Activated CD4-positive, alpha-beta T cell treated with anti-CD3 and anti-CD28 coated beads, Interleukin-2, amount 50 U/mL, for 24 hours (primary cell): ENCODE measurements around the gene ANKRD16.
A peak's percentile ranks its signal among the peaks of the same experiment; 100 is the strongest.
"Not testable (repeated sequence)": the region's sequence is repeated elsewhere in the genome, so short reads cannot be mapped to it uniquely, and the experiment has no call there.

ENCODE experiments used
- DNase-seq, 2 donors: peaks; one replicate each; pipeline ENCODE4 v3.0.0-alpha.2; 2020; ENCODE audit warnings: low read depth in 1 of 2, low spot score in 1 of 2

ANKRD16 gene

DNA sequence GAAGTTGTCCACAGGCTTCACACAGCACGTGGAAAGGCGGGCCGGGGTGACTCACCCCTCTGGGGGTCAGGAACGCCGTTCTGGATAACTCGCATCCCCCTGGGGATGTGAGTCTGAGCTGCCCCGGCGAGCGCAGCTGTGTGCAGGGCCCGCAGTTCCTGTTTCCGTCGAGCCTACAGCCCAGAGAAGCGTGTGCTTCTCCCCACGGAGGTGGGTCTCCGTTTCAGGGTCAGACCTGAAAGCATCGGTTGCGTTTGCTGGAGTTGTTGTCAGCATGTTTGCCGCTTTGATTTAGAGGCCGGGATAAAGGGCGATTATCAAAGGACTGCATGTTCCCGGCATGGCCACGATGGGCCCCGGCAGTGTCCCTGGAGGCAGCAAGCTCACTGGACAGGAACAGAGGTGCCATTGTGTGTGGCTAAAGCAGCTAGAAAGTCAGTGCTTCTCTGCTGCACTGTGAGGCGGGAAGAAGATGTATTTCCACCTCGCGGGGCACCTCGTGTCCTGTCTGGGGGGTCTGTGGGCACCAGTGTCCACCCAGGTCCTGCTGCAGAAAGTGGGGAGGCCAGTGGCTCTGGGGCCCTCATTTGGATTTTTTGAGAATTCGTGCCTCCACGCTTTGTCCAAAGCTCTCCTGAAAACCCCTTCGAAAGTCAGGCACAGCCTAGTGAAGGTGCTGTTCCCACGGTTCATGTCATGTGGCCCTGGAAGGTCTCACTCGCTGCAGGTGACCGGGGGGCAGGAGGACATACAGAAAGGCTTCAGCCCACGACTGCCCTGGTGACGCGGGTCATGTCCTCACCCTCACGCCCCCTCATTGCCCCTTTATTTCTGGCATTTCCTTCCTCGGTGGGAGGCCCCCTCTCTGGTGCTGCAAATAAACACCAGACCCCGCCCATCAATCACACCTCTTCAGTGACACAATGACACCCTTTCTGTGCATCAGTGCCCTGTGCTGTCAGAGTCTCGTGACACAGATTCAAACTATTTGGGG is 49.1 kb downstream of the ANKRD16 start:
- no peak for DNase-seq

DNA sequence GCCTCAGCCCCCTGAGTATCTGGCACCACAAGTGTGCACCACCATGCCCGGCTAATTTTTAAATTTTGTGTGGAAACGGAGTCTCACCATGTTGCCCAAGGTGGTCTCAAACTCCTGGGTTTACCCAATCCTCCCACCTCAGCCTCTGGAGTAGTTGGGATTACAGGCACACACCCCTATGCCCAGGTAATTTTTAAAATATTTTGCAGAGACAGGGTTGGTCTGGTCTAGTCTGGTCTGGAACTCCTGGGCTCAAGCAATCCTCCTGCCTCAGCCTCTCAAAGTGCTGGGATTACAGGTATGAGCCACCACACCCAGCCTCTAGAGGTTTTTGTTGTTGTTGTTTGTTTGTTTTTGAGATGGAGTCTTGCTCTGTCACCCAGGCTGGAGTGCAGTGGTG is 53.5 kb downstream of the ANKRD16 start:
- DNase-seq = not testable (repeated sequence)

DNA sequence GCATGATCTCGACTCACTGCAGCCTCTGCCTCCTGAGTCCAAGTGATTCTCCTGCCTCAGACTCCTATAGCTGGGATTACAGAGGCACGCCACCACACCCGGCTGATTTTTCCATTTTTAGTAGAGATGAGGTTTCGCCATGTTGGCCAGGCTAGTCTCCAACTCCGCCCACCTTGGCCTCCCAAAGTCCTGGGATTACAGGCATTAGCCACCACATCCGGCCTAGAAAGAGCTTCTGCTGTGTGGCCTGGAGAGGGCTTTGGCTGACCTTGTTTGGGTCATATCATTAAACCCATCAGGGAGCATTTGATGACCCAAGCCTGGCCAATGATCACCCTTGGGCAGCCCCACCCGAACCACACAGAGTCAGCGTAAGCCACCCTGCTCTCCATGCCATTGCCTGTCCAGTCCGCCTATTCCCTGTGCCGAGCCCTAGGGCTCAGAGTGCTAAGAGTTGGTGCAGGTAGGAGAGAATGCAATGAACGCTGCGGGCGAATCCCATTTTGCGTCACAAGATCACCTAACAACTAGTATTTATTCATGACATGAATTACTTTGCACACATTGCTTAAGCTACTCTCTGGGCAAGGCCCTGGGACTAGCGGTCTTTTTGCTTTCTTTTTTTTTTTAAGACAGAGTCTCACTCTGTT is 54.1 kb downstream of the ANKRD16 start:
- no peak for DNase-seq

- DNase-seq = no peak
Measured at GRCh38 chr10:5833814-5834213, 55.9 kb downstream of the ANKRD16 start.

DNA sequence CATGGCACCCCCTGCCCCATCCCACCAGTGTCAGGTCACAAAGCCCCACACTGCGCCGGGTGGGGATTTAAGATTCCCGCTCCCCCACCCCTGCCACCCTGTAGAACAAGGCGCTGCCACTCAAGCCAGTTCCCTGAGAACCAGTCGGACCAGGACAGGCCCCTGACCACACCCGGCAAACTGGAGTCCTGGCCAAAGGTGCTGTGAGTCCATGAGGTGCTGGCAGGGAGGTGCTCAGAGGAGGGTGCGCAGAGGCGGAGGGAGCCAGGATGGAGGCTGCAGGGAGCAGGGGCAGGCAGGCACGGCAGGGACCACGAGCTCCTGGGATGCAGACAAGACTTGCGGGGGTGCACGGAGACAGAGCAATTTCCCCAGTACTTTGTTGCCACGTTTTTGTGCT is 56.7 kb downstream of the ANKRD16 start:
- DNase-seq = no peak

DNA sequence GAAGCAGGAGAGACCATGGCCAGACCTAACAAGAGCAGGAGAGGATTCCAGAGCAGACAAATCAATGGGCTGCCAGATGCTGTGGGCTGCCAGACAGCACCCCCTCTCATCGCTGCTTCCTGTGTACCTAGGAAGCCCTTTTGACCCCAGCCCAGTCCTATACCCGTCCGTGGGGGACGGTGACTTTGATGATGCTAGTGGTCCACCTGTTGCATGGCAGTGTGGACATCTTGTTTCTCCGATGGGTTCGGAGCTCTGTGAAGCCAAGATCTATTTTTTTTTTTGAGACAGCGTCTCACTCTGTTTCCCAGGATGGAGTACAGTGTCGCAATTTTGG is 58.3 kb downstream of the ANKRD16 start:
- no peak for DNase-seq

GRCh38 chr10:5830629-5831445 is 58.9 kb downstream of the ANKRD16 start:
- no peak for DNase-seq

GRCh38 chr10:5829267-5829666 is 60.4 kb downstream of the ANKRD16 start:
- no peak for DNase-seq

GRCh38 chr10:5828725-5829124 is 61.0 kb downstream of the ANKRD16 start:
- DNase-seq = no peak

- DNase-seq = no peak
Measured at GRCh38 chr10:5827841-5828240, 61.9 kb downstream of the ANKRD16 start.

DNA sequence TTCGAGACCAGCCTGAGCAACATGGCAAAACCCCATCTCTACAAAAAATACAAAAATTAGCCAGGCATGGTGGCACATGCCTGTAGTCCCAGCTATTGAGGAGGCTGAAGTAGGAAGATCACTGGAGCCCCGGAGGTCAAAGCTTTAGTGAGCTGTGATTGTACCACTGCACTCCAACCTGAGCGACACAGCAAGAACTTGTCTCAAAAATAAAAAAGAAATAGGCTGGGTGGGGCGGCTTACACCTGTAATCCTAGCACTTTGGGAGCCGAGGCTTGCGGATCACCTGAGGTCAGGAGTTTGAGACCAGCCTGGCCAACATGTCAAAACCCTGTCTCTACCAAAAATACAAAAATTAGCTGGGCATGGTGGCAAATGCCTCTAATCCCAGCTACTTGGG is 63.2 kb downstream of the ANKRD16 start:
- DNase-seq = not testable (repeated sequence)

GRCh38 chr10:5818894-5819293 is 70.8 kb downstream of the ANKRD16 start:
- no peak for DNase-seq

- no peak for DNase-seq
Measured at GRCh38 chr10:5818048-5818331, 71.7 kb downstream of the ANKRD16 start.

- no peak for DNase-seq
Measured at GRCh38 chr10:5817322-5818047, 72.2 kb downstream of the ANKRD16 start.

DNA sequence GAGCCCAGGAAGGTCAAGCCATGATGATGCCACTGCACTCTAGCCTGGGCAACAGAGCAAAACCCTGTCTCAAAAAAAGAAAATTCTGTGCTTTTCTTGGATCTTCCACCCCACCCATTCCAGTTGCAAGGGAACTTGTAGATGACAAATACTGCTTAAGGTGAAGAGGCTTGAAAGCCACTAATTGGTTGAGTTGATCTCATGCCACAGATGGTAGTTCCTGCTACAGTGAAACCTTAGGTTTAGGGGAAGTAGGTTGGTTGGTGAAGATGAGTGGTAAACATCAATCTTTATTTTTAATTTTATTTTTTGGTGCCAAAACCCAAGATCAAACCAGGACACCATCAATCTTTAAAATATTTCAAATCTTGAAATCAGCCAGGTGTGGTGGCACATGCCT is 73.5 kb downstream of the ANKRD16 start:
- no peak for DNase-seq

DNA sequence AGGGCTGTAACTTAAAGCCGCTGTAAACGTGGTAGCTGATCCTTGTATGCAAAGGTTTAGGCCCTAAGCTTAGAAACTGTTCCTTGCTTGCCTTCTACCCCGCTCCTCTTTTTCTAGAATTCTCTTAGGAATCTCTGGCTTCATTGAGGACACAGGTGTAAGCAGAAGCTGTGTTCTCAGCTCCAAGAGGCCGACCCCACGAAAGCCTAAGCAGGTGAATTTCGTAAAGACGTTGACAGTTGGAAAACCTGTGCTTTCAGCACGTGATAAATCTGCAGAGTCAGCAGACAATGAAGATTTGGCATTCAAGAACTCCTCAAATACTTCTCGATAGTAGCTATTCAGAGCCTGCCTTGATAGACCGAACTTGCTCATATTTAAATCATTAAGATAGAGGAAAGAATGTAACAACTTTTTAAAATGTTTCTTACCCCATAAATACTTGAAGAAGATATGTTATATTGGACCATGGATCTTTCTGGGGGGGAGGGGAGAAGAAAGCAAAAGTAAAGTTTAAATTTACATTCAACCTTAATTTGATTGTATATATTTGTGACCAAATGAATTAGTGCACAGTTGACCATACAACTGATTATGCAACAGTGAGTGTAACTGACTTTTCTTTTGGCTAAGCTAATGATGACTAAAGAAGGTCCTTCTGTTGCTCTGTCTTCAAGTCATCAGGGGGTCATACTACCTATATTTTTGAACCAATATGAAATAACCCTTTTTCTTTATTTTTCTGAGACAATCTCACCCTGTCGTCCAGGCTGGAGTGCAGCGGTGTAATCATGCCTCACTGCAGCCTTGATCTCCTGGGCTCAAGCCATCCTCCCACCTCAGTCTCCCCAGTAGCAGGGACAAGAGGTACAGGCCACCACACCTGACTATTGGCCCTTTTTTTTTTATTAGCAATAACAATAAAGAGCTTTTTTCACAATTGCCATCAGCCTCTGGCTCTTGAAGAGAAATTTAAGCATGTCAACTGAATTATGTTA is 75.3 kb downstream of the ANKRD16 start:
- peak in 1 of 2 donors; percentile 20 for DNase-seq

DNA sequence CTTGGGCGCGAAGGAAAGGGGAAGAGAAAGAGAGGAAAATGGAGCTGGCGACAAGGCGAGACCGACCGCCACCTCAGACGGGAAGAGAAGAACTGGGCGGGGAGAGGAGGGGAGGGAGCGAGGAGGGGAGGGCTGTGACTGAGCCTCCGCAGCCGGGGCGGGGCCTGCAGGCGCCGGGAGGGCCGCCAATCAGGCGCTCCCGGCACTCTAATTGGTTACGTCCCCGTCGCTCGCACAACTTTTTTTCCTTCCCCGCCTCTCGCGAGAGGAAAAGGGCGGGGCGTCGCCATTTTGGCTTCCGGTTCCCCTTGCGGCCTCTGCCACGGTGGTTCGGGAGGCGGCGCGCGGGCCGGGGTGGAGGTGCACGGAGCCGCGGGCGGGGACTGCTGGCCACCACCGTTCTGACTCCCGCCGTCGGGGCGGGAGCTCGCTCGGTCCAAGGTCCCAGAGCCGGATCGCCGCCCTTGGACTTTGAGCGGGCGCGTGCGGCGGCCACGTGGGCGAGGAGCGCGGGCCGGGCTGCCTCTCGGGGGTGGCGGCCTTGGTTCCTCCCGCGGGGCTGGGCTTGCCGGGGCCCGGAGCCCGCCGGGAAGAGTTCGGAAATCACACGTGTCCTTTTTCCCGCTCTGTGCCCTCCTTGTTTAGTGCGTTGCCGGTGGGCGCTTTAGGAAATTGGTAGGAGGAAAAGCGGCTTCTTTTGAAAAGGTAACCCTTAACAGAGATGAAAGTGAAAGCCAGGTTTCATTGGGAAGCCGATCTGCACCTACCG is 76.2 kb downstream of the ANKRD16 start, which contains the start of gene GDI2:
TSS of gene GDI2 (minus strand) at position 94 of the 769 bp plus-strand sequence. CDS start 176 bp downstream, outside the sequence.
- peak; percentile 96 for DNase-seq

DNA sequence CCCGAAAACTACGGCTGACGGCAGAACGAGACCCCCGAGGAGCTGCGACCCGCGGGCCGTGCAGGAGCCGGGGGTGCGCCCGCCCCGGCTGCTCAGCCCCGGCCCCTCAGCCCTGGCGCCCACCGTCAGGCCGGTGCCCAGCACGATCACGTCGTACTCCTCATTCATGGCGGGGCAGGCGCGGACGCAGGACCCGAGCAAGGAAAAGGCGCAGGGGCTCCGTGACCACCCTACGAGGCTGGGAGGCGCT is 76.7 kb downstream of the ANKRD16 start:
- no peak for DNase-seq
